ENCODE results near the gene C5orf52.
"Not testable (repeated sequence)": the region's sequence is repeated elsewhere in the genome, so short reads cannot be mapped to it uniquely, and the experiment has no call there.

The C5orf52 gene

DNA sequence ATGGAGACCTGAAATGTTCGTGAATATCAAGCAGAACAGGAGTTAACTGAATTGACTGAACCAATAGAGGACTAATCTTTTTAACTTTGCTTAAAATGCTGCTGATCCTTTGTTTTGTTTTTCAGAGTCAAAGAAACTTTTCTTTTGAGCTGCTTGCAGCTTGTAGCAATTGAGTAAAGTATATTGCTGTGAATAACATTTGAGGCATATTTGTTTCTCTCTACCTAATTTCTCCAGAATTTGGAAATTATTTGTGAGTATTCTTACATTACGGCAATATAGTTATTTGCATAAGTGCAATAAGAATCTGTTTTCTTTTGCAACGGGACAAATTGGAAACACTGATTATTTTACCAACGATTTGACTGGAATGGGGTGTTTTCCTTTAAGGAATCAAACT lies 27.3 kb downstream of the C5orf52 start:
- H3K4me3 ChIP-seq (ENCODE audit: low read depth, low read length); H3K9me3 ChIP-seq (ENCODE audit: control insufficient read depth, insufficient read depth, low read depth, low read length); H3K27ac ChIP-seq (ENCODE audit: extremely low read depth, low read depth, low read length); POLR2A ChIA-PET; CTCF ChIA-PET; H3K4me1 ChIP-seq (ENCODE audit: control insufficient read depth, insufficient read depth, low read length); H3K36me3 ChIP-seq (ENCODE audit: control insufficient read depth in 2 of 2, insufficient read depth in 1 of 2, low read length in 2 of 2): not testable (repeated sequence)
- peak; percentile 81; the same call in 1 of the 2 replicates for TF ChIP-seq ZNF626 (tag by site-specific recombination; IDR thresholded peaks at IDR 0.05)
- peak; percentile 95 for TF ChIP-seq SETDB1 (IDR thresholded peaks at IDR 0.05; ENCODE audit: insufficient read length, low read length)
- TF ChIP-seq, protein P1, sequence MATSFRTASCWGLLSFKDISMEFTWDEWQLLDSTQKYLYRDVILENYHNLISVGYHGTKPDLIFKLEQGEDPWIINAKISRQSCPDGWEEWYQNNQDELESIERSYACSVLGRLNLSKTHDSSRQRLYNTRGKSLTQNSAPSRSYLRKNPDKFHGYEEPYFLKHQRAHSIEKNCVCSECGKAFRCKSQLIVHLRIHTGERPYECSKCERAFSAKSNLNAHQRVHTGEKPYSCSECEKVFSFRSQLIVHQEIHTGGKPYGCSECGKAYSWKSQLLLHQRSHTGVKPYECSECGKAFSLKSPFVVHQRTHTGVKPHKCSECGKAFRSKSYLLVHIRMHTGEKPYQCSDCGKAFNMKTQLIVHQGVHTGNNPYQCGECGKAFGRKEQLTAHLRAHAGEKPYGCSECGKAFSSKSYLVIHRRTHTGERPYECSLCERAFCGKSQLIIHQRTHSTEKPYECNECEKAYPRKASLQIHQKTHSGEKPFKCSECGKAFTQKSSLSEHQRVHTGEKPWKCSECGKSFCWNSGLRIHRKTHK (tag by site-specific recombination; IDR thresholded peaks at IDR 0.05): 0 out of 2 replicates have a peak, but pooled peaks have one; percentile 27

DNA sequence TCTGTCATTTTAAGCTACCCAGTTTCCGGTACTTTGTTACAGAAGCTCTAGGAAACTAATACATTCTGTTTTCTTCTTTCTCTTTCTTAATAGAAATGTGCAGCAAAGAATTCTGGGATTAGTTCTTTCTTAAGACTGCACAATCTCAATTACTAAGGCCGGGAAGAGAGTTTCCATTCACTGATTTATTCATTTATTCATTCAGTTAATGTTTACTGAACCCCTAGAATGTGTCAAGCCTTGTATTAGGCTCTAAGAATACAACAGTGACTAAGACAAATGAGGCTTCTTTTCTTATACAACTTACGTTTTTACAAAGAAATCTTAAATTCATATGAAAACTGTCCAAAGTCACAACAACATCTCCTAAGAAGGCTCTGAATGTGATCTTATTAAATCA lies 32.4 kb downstream of the C5orf52 start:
- Histone ChIP-seq H3K27ac (ENCODE audit: extremely low read depth, low read depth, low read length) (no peak overlapping the region), H3K4me1 (ENCODE audit: control insufficient read depth, insufficient read depth, low read length) (no peaks in the 10 kb centered on the region), H3K36me3 (ENCODE audit: control insufficient read depth in 2 of 2, insufficient read depth in 1 of 2, low read length in 2 of 2) (no peaks in the 10 kb centered on the region), H3K9me3 (ENCODE audit: control insufficient read depth, insufficient read depth, low read depth, low read length) (no peaks in the 10 kb centered on the region), H3K4me3 (ENCODE audit: low read depth, low read length) (no peak overlapping the region)
- no peak for TF ChIP-seq ZNF121 (tag by site-specific recombination; IDR thresholded peaks at IDR 0.05)
- TF ChIP-seq ZNF132 (tag by site-specific recombination; IDR thresholded peaks at IDR 0.05; ENCODE audit: borderline replicate concordance): no peak
- TF ChIP-seq, protein P2, sequence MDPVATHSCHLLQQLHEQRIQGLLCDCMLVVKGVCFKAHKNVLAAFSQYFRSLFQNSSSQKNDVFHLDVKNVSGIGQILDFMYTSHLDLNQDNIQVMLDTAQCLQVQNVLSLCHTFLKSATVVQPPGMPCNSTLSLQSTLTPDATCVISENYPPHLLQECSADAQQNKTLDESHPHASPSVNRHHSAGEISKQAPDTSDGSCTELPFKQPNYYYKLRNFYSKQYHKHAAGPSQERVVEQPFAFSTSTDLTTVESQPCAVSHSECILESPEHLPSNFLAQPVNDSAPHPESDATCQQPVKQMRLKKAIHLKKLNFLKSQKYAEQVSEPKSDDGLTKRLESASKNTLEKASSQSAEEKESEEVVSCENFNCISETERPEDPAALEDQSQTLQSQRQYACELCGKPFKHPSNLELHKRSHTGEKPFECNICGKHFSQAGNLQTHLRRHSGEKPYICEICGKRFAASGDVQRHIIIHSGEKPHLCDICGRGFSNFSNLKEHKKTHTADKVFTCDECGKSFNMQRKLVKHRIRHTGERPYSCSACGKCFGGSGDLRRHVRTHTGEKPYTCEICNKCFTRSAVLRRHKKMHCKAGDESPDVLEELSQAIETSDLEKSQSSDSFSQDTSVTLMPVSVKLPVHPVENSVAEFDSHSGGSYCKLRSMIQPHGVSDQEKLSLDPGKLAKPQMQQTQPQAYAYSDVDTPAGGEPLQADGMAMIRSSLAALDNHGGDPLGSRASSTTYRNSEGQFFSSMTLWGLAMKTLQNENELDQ (tag by site-specific recombination; IDR thresholded peaks at IDR 0.05; ENCODE audit: low read depth): no peak
- TF ChIP-seq ZNF837 (tag by site-specific recombination; IDR thresholded peaks at IDR 0.05): no peak
- no peak for TF ChIP-seq ZNF510 (tag by site-specific recombination; IDR thresholded peaks at IDR 0.05; ENCODE audit: insufficient replicate concordance)
- TF ChIP-seq, protein P3, sequence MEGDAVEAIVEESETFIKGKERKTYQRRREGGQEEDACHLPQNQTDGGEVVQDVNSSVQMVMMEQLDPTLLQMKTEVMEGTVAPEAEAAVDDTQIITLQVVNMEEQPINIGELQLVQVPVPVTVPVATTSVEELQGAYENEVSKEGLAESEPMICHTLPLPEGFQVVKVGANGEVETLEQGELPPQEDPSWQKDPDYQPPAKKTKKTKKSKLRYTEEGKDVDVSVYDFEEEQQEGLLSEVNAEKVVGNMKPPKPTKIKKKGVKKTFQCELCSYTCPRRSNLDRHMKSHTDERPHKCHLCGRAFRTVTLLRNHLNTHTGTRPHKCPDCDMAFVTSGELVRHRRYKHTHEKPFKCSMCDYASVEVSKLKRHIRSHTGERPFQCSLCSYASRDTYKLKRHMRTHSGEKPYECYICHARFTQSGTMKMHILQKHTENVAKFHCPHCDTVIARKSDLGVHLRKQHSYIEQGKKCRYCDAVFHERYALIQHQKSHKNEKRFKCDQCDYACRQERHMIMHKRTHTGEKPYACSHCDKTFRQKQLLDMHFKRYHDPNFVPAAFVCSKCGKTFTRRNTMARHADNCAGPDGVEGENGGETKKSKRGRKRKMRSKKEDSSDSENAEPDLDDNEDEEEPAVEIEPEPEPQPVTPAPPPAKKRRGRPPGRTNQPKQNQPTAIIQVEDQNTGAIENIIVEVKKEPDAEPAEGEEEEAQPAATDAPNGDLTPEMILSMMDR (tag by site-specific recombination; IDR thresholded peaks at IDR 0.05): no peak
- TF ChIP-seq, protein P4, sequence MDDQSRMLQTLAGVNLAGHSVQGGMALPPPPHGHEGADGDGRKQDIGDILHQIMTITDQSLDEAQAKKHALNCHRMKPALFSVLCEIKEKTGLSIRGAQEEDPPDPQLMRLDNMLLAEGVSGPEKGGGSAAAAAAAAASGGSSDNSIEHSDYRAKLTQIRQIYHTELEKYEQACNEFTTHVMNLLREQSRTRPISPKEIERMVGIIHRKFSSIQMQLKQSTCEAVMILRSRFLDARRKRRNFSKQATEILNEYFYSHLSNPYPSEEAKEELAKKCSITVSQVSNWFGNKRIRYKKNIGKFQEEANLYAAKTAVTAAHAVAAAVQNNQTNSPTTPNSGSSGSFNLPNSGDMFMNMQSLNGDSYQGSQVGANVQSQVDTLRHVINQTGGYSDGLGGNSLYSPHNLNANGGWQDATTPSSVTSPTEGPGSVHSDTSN (CRISPR knock-in tag; IDR thresholded peaks at IDR 0.05): no peak
- TF ChIP-seq SP2 (tag by site-specific recombination; IDR thresholded peaks at IDR 0.05): no peak
- TF ChIP-seq ZNF600 (tag by site-specific recombination; IDR thresholded peaks at IDR 0.05): no peak
- TF ChIP-seq ZNF169 (tag by site-specific recombination; IDR thresholded peaks at IDR 0.05): no peak
- no peak for TF ChIP-seq TRIM28 (IDR thresholded peaks at IDR 0.05; ENCODE audit: borderline replicate concordance, low read length)
- no peak for TF ChIP-seq ZNF155 (tag by site-specific recombination; IDR thresholded peaks at IDR 0.05)
- no peak for TF ChIP-seq ZNF530 (tag by site-specific recombination; IDR thresholded peaks at IDR 0.05; ENCODE audit: low read depth)
- TF ChIP-seq FEZF1 (tag by site-specific recombination; IDR thresholded peaks at IDR 0.05): no peak
- CTCF ChIA-PET: no interaction called here
- POLR2A ChIA-PET: no interaction called here

All from HEK293 (cell line).